HepG2 (cell line): ENCODE data around the gene PRPSAP1. TPM values are rescaled to one million over a fixed set of nuclear protein-coding genes. Genes with fewer than 3 reads are reported as not detected.

Experiments used
- AHR ChIP-seq: IDR thresholded peaks from 2 replicates; pipeline ENCODE4 v1.6.1; 2018; ENCODE audit warnings: missing genetic modification reagents, missing compliant biosample characterization
- DMAP1 ChIP-seq: IDR thresholded peaks from 2 replicates; pipeline ENCODE4 v1.6.1; 2016
- KLF15 ChIP-seq: sonication (generic); formaldehyde crosslinking; IDR thresholded peaks from 2 replicates; pipeline ENCODE4 v1.8.1; 2023; ENCODE audit warnings: borderline replicate concordance, mild to moderate bottlenecking, inconsistent platforms, missing genetic modification reagents, mixed read lengths
- PHF20 ChIP-seq: sonication (generic); formaldehyde crosslinking; IDR thresholded peaks from 2 replicates; pipeline ENCODE4 v1.5.0; 2020; ENCODE audit warnings: mild to moderate bottlenecking, missing genetic modification reagents
- REPIN1 ChIP-seq: sonication (generic); formaldehyde crosslinking; IDR thresholded peaks from 2 replicates; pipeline ENCODE4 v1.8.0; 2022; ENCODE audit warnings: missing genetic modification reagents, low read depth, mild to moderate bottlenecking, borderline replicate concordance
- ZBTB14 ChIP-seq: sonication (generic); formaldehyde crosslinking; IDR thresholded peaks from 2 replicates; pipeline ENCODE4 v1.4.0; 2020; ENCODE audit warnings: missing genetic modification reagents
- ZNF160 ChIP-seq: sonication (generic); formaldehyde crosslinking; IDR thresholded peaks from 2 replicates; pipeline ENCODE4 v1.8.0; 2022; ENCODE audit warnings: mild to moderate bottlenecking, inconsistent platforms, missing genetic modification reagents
- ZNF33B ChIP-seq: sonication (generic); formaldehyde crosslinking; IDR thresholded peaks from 2 replicates; pipeline ENCODE4 v1.5.1; 2020; ENCODE audit warnings: mild to moderate bottlenecking, missing genetic modification reagents
- ZNF556 ChIP-seq: sonication (generic); formaldehyde crosslinking; IDR thresholded peaks from 2 replicates; pipeline ENCODE4 v1.4.0; 2020; ENCODE audit warnings: mild to moderate bottlenecking, missing genetic modification reagents, borderline replicate concordance
- ZNF572 ChIP-seq: sonication (generic); formaldehyde crosslinking; IDR thresholded peaks from 2 replicates; pipeline ENCODE4 v1.5.1; 2020; ENCODE audit warnings: mild to moderate bottlenecking, missing genetic modification reagents
- ZNF614 ChIP-seq: IDR thresholded peaks from 2 replicates; pipeline ENCODE4 v1.6.1; 2018; ENCODE audit warnings: missing biosample characterization, missing genetic modification reagents, inconsistent platforms, borderline replicate concordance
- ZNF746 ChIP-seq: sonication (generic); formaldehyde crosslinking; IDR thresholded peaks from 2 replicates; pipeline ENCODE4 v1.8.0; 2022; ENCODE audit warnings: mild to moderate bottlenecking, missing genetic modification reagents
- polyA plus RNA-seq, 8 experiments: library from polyadenylated mRNA; depleted of rRNA in 3 of 8; stranded (reverse) in 7 of 8; unstranded in 1 of 8; fragments of >200 nt; fragmentation: Illumina TruSeq in 4 of 8; extraction: Trizol in 4 of 8; gene quantifications; 2 replicates each; pipeline versions ENCODE4 v1.2.1 to v1.2.3, GENCODE V29; 2011 to 2016; ENCODE audit warnings: low read depth in 4 of 8, missing spikeins in 1 of 8, mixed read lengths in 1 of 8; ENCODE audit not compliant: insufficient read depth in 1 of 8
- total RNA-seq, 5 experiments: library from RNA; depleted of rRNA; stranded (reverse); fragments of >200 nt; fragmentation: Illumina TruSeq; extraction: Trizol; gene quantifications; 2 replicates each; pipeline ENCODE4 v1.2.3, GENCODE V29; 2016; ENCODE audit warnings: low read depth in 1 of 5
- TF ChIP-seq, protein P1 (sequence below): sonication (generic); formaldehyde crosslinking; IDR thresholded peaks from 2 replicates; pipeline ENCODE4 v1.9.0; 2021; ENCODE audit warnings: missing genetic modification reagents, mild to moderate bottlenecking, borderline replicate concordance
- TF ChIP-seq, protein P2 (sequence below), 2 experiments: IDR thresholded peaks; 2 replicates each; pipeline ENCODE4 v1.6.1; 2011 to 2012; ENCODE audit warnings: low read length in 2 of 2, borderline replicate concordance in 1 of 2, low read depth in 1 of 2, mild to moderate bottlenecking in 1 of 2, moderate library complexity in 1 of 2

Gene PRPSAP1
- total and polyA plus RNA-seq, 2 of the 13 experiments (the other 11 are each of a cell fraction or from before 2014, with no cell fraction given): 91.1 to 314 TPM

DNA sequence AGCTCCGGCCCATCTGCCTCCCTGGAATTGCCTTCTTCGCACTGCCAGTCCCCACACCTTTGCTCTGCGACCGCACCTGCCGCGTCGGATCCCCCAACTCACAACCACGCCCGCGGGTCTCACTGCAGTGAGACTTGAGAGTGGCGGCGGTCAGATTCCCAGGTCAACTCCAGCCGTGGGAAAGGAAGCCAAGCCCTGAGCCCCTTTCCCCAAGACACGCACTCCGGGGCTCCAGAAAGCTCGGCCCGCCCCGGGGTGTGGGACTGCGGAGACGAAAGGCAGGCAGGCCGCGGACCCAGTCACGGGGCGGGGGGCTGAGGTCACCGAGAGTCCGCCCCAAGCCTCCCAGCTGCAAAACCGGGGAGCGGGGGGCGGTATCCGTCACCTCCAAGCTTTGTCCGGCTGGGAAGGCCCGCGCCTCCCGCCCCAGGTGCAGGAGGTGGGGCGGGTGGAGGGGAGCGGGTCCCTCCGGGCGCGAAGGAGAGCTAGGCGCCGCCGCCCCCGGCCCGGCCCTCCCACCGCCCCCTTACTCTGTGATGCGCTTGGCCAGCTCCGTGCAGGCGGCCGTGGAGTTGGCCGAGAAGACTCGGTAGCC is 615 bp downstream of the PRPSAP1 start (continued):
- TF ChIP-seq ZNF160 (CRISPR knock-in tag): no peak
- TF ChIP-seq ZNF33B: 0 out of 2 replicates have a peak, but pooled peaks have one; percentile 59
- TF ChIP-seq PHF20 (CRISPR knock-in tag): no peak
- peak; percentile 72; the same call in 1 of the 2 replicates for TF ChIP-seq ZNF572 (CRISPR knock-in tag)
- TF ChIP-seq, protein P1, sequence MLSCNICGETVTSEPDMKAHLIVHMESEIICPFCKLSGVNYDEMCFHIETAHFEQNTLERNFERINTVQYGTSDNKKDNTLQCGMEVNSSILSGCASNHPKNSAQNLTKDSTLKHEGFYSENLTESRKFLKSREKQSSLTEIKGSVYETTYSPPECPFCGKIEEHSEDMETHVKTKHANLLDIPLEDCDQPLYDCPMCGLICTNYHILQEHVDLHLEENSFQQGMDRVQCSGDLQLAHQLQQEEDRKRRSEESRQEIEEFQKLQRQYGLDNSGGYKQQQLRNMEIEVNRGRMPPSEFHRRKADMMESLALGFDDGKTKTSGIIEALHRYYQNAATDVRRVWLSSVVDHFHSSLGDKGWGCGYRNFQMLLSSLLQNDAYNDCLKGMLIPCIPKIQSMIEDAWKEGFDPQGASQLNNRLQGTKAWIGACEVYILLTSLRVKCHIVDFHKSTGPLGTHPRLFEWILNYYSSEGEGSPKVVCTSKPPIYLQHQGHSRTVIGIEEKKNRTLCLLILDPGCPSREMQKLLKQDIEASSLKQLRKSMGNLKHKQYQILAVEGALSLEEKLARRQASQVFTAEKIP: no peak
- TF ChIP-seq ZNF556: no peak
- TF ChIP-seq KLF15 (CRISPR knock-in tag): no peak
- no peak for TF ChIP-seq AHR (CRISPR knock-in tag)
- TF ChIP-seq REPIN1: peak; percentile 26; the same call in 1 of the 2 replicates
- 0 out of 2 replicates have a peak, but pooled peaks have one; percentile 31 for TF ChIP-seq ZNF614 (CRISPR knock-in tag)
- no peak; the same call in 1 of the 2 replicates for TF ChIP-seq DMAP1
- TF ChIP-seq ZBTB14 (CRISPR knock-in tag): no peak
- TF ChIP-seq ZNF746 (CRISPR knock-in tag): no peak
- TF ChIP-seq, protein P2, sequence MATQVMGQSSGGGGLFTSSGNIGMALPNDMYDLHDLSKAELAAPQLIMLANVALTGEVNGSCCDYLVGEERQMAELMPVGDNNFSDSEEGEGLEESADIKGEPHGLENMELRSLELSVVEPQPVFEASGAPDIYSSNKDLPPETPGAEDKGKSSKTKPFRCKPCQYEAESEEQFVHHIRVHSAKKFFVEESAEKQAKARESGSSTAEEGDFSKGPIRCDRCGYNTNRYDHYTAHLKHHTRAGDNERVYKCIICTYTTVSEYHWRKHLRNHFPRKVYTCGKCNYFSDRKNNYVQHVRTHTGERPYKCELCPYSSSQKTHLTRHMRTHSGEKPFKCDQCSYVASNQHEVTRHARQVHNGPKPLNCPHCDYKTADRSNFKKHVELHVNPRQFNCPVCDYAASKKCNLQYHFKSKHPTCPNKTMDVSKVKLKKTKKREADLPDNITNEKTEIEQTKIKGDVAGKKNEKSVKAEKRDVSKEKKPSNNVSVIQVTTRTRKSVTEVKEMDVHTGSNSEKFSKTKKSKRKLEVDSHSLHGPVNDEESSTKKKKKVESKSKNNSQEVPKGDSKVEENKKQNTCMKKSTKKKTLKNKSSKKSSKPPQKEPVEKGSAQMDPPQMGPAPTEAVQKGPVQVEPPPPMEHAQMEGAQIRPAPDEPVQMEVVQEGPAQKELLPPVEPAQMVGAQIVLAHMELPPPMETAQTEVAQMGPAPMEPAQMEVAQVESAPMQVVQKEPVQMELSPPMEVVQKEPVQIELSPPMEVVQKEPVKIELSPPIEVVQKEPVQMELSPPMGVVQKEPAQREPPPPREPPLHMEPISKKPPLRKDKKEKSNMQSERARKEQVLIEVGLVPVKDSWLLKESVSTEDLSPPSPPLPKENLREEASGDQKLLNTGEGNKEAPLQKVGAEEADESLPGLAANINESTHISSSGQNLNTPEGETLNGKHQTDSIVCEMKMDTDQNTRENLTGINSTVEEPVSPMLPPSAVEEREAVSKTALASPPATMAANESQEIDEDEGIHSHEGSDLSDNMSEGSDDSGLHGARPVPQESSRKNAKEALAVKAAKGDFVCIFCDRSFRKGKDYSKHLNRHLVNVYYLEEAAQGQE (IDR thresholded peaks at IDR 0.05; ENCODE audit: borderline replicate concordance in 1 of 2, low read depth in 1 of 2, low read length in 2 of 2): no peak
